Subcutaneous adipose tissue (tissue), 4 donors: ENCODE results near the gene DHRS3. TPM values are rescaled to one million over a fixed set of nuclear protein-coding genes. Genes with fewer than 3 reads are reported as not detected.

ENCODE experiments used
- total RNA-seq, 4 donors: library from RNA; depleted of rRNA; stranded (reverse); fragments of >200 nt; gene quantifications; one replicate each; pipeline ENCODE4 v1.1.0, GENCODE V29; 2016
- TF ChIP-seq, protein P1 (sequence below): fragments of 450-650 bp; IDR thresholded peaks from one replicate; pipeline ENCODE4 v1.5.1; 2016; ENCODE audit warnings: low read depth, mild to moderate bottlenecking, control low read depth, antibody characterized with exemption, moderate library complexity

The DHRS3 gene
- total RNA-seq, 4 donors from 2014 or later, result 147 to 406 (median 256) TPM

DNA sequence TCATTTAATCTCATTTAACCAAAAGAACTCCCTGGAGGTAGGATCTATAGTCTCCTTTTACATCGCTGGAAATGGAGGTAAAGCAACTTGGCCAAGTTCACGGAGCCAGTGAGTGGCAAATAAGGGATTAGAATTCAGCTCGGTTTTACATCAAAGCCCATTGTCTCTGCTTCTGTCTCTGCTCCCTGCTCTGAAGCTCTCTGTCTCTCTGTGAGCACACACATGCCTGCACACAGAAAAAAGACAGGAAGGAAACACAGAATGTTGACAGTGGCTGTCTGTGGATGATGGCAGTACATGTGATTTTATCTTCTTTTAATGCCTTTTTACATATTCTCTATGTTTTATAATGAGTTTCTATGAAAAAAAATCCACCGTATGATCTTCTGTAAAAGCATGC lies 8.9 kb upstream of the DHRS3 start:
- TF ChIP-seq, protein P1, sequence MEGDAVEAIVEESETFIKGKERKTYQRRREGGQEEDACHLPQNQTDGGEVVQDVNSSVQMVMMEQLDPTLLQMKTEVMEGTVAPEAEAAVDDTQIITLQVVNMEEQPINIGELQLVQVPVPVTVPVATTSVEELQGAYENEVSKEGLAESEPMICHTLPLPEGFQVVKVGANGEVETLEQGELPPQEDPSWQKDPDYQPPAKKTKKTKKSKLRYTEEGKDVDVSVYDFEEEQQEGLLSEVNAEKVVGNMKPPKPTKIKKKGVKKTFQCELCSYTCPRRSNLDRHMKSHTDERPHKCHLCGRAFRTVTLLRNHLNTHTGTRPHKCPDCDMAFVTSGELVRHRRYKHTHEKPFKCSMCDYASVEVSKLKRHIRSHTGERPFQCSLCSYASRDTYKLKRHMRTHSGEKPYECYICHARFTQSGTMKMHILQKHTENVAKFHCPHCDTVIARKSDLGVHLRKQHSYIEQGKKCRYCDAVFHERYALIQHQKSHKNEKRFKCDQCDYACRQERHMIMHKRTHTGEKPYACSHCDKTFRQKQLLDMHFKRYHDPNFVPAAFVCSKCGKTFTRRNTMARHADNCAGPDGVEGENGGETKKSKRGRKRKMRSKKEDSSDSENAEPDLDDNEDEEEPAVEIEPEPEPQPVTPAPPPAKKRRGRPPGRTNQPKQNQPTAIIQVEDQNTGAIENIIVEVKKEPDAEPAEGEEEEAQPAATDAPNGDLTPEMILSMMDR, result no peak

DNA sequence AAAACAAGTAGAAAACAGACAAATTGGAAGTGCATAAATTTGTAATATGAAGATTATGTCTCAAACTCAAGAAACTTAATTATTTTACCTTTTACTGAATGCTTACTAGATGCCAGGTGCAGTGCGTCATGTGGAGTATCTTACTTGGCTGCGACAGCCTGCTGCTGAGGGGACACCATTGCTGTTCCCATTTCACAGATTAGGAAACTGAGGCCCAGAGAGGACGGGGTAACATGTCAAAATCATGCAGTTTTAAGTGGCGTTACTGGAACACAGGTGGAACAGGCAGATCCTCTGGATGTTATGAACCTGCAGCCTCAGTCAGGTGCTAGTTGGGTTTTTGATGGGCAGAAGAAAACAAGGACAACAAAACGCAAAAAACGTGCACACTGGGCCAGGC lies 7.3 kb upstream of the DHRS3 start:
- TF ChIP-seq, protein P1, result no peak

DNA sequence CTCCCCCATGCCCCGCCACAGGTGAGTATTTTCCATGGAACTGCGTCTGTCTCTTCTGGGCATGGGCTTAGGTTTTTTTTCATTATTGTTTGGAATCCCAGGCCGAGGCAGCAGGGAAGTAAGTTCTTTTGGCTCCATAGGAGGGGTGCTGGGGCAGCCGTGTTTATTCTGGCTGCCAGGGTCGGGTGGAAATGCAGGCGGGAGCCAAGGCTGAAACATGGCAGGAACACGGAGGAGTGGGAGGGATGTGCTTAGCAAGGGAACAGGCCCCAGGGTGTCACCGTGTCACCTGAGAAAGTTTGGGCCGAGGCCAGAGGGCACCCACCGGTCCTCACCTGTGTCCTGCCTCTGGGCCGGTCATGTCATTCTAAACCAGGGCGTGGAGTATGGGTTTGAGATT lies 4.5 kb upstream of the DHRS3 start:
- TF ChIP-seq, protein P1, result no peak

DNA sequence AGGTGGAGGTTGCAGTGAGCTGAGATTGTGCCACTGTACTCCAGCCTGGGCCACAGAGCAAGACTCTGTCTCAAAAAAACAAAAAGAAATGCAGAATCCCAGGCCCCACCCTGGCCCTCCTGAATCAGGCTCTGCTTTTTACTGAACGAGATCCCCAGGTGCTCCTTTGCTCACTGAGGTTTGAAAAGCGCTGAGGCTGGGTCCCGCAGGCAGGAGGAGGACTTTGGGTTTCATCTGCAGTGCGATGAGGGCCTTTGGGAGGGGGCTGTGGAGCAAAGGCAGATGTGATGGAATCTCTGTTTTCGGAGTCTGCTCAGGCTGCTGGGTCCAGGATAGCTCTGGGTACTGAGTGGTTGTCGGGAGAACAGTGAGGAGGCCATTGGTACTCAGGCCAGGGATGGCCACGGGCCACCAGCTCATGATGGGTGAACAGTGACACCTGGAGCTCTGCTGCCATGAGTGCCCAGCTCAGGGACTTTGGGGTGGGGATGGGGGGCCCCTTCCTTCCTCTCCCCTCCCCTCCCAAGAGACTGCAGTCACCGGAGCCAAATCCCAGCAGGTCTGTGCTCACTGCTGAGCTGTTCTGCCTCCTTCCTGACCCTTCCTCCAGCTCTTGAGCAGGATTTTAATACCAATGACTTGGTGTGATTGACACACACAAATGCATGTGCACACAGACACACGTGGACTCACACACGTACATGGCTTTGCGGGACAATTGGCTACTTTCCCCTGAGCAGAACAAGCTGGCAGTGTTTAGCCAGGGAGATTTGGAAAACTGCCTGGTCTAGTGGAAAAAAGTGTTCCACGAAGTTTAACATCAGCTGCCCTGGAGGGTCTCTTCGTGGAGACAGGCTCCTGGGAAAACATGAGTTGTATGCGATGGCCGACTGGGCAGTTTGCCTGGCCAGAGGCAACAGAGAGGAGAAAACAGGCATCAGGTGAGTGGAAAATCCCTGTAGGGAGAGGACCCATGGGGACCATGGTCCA lies 3.6 kb upstream of the DHRS3 start:
- TF ChIP-seq, protein P1, result no peak

DNA sequence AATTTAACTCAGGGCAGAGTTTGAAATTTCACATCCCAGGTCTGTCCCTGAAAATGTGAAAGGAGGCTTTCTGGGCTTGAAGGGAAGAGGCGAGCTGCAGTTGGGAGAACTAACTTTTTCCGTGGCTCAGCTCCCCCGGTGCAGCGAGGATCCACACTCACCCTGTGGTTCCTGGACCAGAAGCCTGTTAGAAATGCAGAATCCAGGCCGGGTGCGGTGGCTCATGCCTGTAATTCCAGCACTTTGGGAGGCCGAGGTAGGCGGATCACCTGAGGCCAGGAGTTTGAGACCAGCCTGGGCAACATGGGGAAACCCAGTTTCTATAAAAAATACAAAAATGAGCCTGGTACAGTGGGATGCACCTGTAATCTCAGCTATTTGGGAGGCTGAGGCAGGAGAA lies 2.9 kb upstream of the DHRS3 start:
- TF ChIP-seq, protein P1, result no peak

DNA sequence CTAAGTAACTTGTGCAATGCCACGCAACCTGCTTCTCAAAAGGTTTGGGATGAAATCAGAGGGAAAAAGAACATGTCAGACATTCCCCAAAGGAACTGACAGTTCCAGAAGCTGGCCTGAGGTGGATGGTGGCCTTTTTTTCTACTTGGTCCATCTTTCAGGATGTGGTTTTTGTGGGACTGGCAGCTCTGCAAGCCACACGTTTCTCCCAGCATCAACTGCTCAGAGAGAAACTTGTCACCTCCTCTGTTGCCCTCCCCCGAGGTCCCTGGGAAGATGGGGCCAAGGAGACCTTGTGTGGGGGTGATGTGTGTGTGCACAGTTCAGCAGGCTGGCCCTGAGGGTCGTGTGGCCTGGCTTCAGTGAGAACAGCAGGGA lies 2.5 kb upstream of the DHRS3 start:
- TF ChIP-seq, protein P1, result no peak

DNA sequence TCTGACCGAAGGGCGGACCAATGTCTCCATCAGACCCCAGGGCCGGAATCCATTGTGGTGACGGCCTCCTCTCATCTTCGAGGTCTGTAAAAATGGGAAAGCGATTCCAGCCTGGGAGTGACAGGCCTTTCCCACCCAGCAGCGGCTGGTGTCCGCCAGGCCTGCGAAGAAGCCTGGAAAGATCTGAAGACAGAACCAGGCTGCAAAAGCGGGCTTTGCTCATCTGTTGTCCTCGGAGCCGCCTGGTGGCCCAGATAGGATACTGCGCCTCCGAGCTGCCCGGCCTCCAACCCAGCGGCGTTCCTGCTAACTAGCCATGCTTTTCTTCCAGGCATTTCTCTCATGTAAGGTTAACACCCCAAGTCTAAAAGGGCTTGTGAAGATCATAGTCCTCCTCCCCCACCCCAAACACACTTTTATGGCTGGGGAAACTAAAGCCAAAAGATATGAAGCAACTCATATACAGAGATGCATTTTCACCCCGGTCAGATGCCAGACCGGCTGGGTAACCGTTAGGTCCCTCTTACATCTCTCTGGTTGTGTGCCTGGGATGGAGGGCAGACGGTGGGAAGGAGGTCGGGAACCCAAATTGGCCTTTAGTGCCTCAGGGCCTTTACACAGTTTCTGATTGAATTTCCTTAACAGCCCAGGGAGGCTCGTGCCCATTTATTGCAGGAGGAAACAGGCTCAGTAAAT lies 1.9 kb upstream of the DHRS3 start:
- TF ChIP-seq, protein P1, result no peak
